GOT3 (cell line): ENCODE data around the gene EIF2B1.
A peak's percentile ranks its signal among the peaks of the same experiment; 100 is the strongest.
"Not testable (repeated sequence)": the region's sequence is repeated elsewhere in the genome, so short reads cannot be mapped to it uniquely, and the experiment has no call there.

Source experiments
- DNase-seq: peaks from one replicate; lab custom pipeline; 2025; ENCODE audit warnings: mixed read lengths; lab: John Stamatoyannopoulos, UW

The EIF2B1 gene

GRCh38 chr12:123617580-123617979 is 15.9 kb downstream of the EIF2B1 start:
- no peak for DNase-seq

DNA sequence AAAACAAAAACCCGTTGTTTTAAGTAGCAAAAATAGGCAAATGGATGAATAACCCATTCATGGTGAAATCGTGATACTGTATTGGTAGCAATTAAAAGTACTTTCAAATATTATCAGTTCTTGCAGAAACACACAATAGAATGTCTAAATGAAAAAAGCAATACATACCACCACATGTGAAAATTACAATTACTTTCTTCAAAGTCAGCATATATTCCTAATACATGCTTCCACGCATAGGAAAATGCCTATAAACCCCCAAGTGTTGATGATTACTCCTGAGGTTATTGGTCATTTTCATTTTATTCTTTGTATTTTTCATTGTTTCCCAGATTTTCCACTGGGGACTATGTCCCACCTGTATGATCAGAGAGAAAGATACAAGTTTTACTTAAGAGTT is 16.3 kb downstream of the EIF2B1 start:
- DNase-seq = no peak

GRCh38 chr12:123614531-123614930 is 19.0 kb downstream of the EIF2B1 start:
- DNase-seq = peak; percentile 32

DNA sequence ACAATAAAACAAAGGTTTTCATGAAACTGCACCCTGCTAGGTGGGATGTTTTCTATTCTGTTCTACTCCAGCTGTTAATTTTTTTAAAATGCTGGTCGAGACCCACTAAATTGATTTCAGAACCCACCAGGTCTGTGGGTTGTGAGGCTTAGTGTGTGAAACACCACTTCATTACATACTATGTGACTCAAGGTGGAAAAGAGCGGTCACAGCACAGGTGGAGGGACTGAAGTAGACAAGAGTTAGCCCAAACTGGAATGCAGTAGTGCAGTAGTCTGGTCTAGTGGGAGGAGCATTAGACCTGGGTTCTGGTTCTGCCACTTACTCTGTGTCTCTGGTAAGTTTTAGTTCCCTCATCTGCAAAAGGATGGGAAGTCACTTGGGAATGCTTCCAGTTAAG is 19.4 kb downstream of the EIF2B1 start:
- no peak for DNase-seq

DNA sequence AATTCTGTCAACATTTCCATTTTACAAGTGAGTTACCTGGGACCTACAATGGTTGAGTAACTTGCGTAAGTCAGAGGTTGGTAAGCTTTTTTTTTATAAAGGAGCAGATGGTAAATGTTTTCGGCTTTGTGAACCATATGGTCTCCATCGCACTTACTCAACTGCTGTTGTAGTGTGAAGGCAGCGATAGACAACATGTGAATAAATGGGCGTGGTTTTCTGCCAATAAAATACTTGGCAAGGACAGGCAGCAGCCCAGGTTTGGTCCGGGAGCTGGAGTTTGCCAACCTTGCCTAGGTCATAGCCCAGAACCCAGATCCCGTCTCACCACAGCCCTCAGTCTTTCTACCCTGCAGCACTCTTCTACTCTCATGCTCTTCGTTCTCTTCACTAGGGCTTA is 25.3 kb downstream of the EIF2B1 start:
- no peak for DNase-seq

GRCh38 chr12:123607756-123608155 is 25.7 kb downstream of the EIF2B1 start:
- DNase-seq = no peak

- DNase-seq = not testable (repeated sequence)
Measured at GRCh38 chr12:123603495-123603894, 30.0 kb downstream of the EIF2B1 start.

DNA sequence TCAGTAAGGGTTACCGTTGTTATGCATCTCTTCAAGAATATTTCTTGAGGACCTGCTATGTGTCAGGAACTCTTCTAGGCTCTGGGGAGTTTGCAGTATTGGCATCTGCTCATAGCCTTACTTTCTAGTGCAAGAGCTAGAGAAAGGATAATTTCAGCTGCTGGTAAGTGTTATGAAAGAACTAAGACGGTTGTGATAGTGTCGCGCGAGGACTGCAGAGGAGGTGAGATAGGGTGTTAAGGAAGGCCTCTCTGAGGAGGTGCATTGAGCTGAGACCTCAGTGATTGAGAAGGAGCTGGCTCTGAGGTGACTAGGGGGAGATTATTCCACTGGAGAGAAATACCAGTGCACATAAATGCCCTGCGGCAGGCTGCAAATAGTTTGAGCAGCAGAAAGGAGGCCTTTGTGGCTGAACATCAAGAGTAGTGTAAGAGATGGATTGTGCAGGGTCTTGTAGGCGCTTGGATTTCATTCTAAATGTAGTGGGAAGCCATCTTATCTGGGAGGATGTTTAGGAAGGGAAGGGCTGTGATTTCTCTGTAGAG is 30.8 kb downstream of the EIF2B1 start:
- no peak for DNase-seq

GRCh38 chr12:123601602-123602489 is 31.6 kb downstream of the EIF2B1 start, which contains the start of gene DDX55:
DDX55 (plus strand) TSS chr12:123602099; CDS start chr12:123602149, 50 bp downstream.
- DNase-seq = peak; percentile 42

GRCh38 chr12:123599721-123600120 is 33.8 kb downstream of the EIF2B1 start:
- no peak for DNase-seq

GRCh38 chr12:123599310-123599709 is 34.2 kb downstream of the EIF2B1 start:
- DNase-seq = no peak

- no peak for DNase-seq
Measured at GRCh38 chr12:123598522-123598921, 35.0 kb downstream of the EIF2B1 start.

DNA sequence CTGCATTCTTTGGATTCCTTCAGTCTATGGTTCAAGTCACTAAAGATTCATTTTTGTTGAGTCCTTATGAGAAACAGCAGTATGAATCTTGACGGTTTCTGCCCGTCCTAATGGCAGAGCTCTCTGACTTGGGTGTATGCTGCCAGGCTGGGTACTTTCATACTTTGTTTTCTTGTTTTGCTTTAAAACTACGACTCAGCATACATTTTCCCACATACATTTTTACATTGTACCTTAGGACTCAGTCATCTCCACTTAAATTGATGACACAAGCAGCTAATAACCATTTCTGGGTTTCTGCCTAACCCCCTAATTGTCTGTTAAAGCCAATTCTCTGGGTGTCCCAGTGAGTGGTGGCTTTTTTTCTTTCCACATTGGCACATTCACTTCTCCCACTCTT is 36.4 kb downstream of the EIF2B1 start:
- DNase-seq = no peak

DNA sequence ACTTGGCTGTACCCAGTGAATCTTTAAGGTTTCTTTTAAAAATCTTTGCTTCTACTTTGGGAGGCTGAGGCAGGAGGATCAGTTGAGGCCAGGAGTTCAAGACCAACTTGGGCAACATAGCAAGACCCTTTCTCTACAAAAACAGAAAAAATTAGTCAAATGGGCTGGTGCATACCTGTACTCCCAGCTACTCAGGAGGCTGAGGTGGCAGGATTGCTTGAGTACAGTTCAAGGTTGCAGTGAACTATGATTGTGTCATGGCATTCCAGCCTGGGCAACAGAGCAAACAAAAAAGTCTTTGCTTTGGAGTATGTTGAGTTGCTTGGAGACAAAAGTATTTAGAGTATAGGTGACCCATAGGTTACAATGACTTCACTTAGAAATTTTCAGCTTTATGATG is 37.8 kb downstream of the EIF2B1 start:
- DNase-seq = no peak

DNA sequence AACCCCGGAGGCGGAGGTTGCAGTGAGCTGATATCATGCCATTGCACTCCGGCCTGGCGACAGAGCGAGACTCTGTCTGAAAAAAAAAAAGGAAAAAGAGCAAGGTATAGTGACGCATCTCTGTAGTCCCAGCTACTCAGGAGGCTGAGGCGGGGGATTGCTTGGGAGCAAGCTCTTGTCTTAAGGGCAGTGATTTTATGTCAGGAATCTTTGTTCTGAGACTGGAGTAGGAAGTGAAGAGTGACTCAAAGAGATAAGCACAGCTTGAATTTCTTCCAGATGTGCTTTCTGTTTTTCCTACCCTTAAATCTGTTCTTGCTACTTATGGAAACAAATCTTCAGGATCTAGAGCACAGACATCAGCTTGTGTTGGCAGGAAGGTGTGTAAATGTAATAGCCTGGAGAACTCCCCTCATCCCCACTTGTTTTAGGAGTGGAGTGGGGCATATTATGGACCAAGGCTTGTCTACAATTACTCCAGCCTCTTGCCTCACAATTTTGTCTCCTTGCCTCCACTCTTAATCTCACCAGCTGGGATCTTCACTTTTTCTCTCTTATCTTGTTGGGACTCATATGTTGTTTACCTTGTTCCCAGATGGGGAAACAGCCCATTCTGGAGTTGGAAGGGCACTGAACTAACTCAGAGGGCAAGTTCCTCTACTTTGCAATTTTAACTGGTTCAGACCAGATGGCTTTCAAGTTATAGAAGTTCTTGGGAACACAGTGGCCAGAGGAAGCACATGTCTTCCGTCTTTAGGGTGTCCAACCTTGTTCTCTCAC is 41.6 kb downstream of the EIF2B1 start:
- DNase-seq = no peak

DNA sequence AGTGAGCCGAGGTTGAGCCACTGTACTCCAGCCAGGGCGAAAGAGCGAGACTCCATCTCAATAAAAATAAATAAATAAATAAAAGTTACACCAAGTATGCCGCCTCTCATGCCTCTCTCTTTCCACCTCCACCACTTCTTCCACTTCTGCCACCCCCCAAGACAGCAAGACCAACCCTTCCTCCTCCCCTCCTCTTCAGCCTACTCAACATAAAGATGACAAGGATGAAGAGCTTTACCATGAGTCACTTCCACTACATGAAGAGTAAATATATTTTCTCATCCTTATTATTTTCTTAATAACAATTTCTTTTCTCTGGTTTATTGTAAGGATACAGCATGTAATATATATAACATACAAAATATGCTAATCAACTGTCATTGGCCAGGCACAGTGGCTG is 52.7 kb downstream of the EIF2B1 start:
- DNase-seq = no peak

DNA sequence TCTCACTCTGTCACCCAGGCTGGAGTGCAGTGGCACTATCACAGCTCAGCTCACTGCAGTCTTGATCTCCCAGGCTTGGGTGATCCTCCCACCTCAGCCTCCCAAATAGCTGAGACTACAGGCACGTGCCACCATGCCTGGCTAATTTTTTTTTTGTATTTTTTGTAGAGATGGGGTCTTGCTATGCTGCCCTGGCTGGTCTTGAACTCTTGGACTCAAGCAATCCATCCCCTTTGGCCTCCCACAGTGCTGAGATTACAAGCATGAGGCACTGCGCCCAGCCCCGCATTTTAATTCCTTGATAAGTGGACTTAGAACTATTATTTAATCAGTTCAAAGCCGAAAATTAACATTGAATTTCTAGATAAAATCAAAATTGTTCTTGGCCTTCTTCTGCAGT is 54.7 kb downstream of the EIF2B1 start:
- not testable (repeated sequence) for DNase-seq

- no peak for DNase-seq
Measured at GRCh38 chr12:123578243-123578642, 55.2 kb downstream of the EIF2B1 start.

DNA sequence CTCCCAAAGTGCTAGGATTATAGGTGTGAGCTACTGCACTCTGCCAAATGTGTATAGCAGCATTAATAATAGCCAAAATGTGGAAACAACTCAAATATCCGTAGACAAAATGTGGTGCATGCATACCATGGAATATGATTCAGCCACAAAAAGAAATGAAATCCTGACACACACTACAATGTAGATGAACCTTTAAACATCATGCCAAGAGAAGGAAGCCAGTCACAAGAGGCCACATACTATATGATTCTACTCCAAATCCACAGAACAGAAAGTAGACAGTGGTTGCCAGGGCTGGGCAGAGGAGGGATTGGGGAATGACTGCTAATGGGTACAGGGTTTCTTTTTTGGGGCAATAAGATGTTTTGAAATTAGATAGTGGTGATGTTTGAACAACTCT is 56.9 kb downstream of the EIF2B1 start:
- DNase-seq = no peak

GRCh38 chr12:123573870-123574269 is 59.6 kb downstream of the EIF2B1 start:
- DNase-seq = no peak

DNA sequence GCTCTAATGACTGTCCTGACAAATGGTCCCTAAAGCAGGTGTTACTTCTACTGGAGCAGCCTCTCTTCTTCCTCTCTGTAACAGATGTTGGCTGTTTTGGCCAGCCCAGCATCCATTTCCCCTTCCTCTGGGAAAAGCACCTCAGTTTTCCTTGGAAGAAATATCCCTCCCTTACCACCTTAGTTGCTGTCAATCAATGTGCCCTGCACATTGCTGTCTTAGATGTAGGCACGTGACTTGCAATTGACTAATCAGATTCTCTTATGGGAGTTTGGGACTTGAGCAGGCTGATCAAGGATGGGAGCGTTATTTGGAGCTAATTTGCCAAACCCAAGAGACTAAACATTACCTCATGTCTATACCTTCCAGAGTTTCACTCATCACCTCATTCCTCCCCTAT is 61.1 kb downstream of the EIF2B1 start:
- DNase-seq = no peak

GRCh38 chr12:123571343-123571813 is 62.1 kb downstream of the EIF2B1 start:
- DNase-seq = peak; percentile 44
